GM12878 (cell line): ENCODE results near the gene ADAM11. TPM values are rescaled to one million over a fixed set of nuclear protein-coding genes. Genes with fewer than 3 reads are reported as not detected.

ENCODE experiments used
- ATAC-seq: fragments of 200-7000 bp; cut with Tn5 transposase; 3 replicates; pipeline ENCODE4 v1.9.1; 2020; ENCODE audit warnings: mild to moderate bottlenecking, moderate library complexity
- BruUV-seq: library from RNA; stranded (reverse); fragments of 400-500 nt; replicated peaks from 2 replicates; lab custom pipeline; 2021; lab: Mats Ljungman, UMichigan
- CTCF ChIA-PET: fragments of 300-600 bp; sonication (Branson Sonifier 250); formaldehyde crosslinking; extraction: SDS; loops from one replicate; lab custom pipeline; 2021; ENCODE audit warnings: inconsistent platforms; lab: Yijun Ruan, JAX
- POLR2A ChIA-PET: fragments of 350-600 bp; formaldehyde crosslinking; extraction: SDS; loops from one replicate; lab custom pipeline; 2021; ENCODE audit warnings: inconsistent platforms; lab: Charles Lee
- RAD21 ChIA-PET: fragments of 300-600 bp; sonication (Branson Sonifier 250); formaldehyde crosslinking; loops from one replicate; lab custom pipeline; 2023; ENCODE audit warnings: antibody characterized with exemption; ENCODE audit not compliant: unreplicated experiment; lab: Charles Lee
- SMC1A ChIA-PET: fragments of 300-600 bp; sonication (Branson Sonifier 250); formaldehyde crosslinking; loops from one replicate; lab custom pipeline; 2023; ENCODE audit not compliant: unreplicated experiment, uncharacterized antibody; lab: Charles Lee
- DNase-seq: peaks from one replicate; pipeline ENCODE4 v3.0.0-alpha.2; 2011; ENCODE audit warnings: low read depth, low spot score
- FAIRE-seq: peaks from 3 replicates; lab custom pipeline; 2011; peaks lifted over from hg19 to GRCh38; lab: Jason Lieb, UNC
- H2AFZ ChIP-seq: 2 replicates; pipeline ENCODE4 v1.6.0; 2011; ENCODE audit warnings: low read depth, low read length, control low read depth; ENCODE audit not compliant: control insufficient read depth
- H3K27ac ChIP-seq: 2 replicates; pipeline ENCODE4 v1.5.1; 2011; ENCODE audit warnings: control low read depth; ENCODE audit not compliant: control insufficient read depth, insufficient read depth
- H3K27me3 ChIP-seq, 2 experiments: replicated peaks in 1 of 2; 2 replicates each; pipeline versions ENCODE4 v1.6.0 to v1.6.1; 2011; ENCODE audit warnings: low read length in 1 of 2; ENCODE audit not compliant: control insufficient read depth in 2 of 2, insufficient read depth in 2 of 2
- H3K36me3 ChIP-seq, 2 experiments: 2 replicates each; pipeline ENCODE4 v1.5.1; 2011; ENCODE audit warnings: low read length in 1 of 2; ENCODE audit not compliant: control insufficient read depth in 2 of 2, insufficient read depth in 2 of 2
- H3K4me1 ChIP-seq: 2 replicates; pipeline ENCODE4 v1.6.1; 2011; ENCODE audit warnings: mild to moderate bottlenecking, low read length, moderate library complexity, mixed read lengths; ENCODE audit not compliant: control insufficient read depth, insufficient read depth
- H3K4me2 ChIP-seq: 2 replicates; pipeline ENCODE4 v1.6.0; 2011; ENCODE audit warnings: control low read depth; ENCODE audit not compliant: control insufficient read depth, insufficient read depth
- H3K4me3 ChIP-seq: fragments of 200-600 bp; sonication (generic); 2 replicates; pipeline ENCODE4 v1.5.1; 2016
- H3K79me2 ChIP-seq: 2 replicates; pipeline ENCODE4 v1.6.0; 2011; ENCODE audit warnings: low read length; ENCODE audit not compliant: control insufficient read depth, insufficient read depth
- H3K9ac ChIP-seq: 2 replicates; pipeline ENCODE4 v1.8.0; 2011; ENCODE audit warnings: low read length, control low read depth, mixed read lengths; ENCODE audit not compliant: control insufficient read depth, insufficient read depth
- H3K9me3 ChIP-seq: replicated peaks from 3 replicates; pipeline ENCODE4 v1.5.1; 2011; ENCODE audit warnings: mild to moderate bottlenecking, low read length; ENCODE audit not compliant: control insufficient read depth, insufficient read depth
- H4K20me1 ChIP-seq: 2 replicates; pipeline ENCODE4 v1.6.0; 2011; ENCODE audit not compliant: control insufficient read depth, insufficient read depth
- ATF3 ChIP-seq: IDR thresholded peaks from 2 replicates; pipeline ENCODE4 v1.6.1; 2011; ENCODE audit warnings: low read depth, mild to moderate bottlenecking, low read length, moderate library complexity, borderline replicate concordance; ENCODE audit errors: extremely low read depth
- CTCF ChIP-seq, 3 experiments: IDR thresholded peaks in 2 of 3; conservative IDR thresholded peaks in 1 of 3; 2 replicates each; pipeline ENCODE4 v1.5.1; 2011; ENCODE audit warnings: low read depth in 3 of 3, low read length in 3 of 3, mild to moderate bottlenecking in 3 of 3, control low read depth in 2 of 3, moderate library complexity in 2 of 3, inconsistent platforms in 1 of 3, mixed read lengths in 1 of 3; ENCODE audit not compliant: control insufficient read depth in 2 of 3, insufficient read depth in 1 of 3; ENCODE audit errors: extremely low read depth in 1 of 3
- EZH2 ChIP-seq: IDR thresholded peaks from 2 replicates; pipeline ENCODE4 v1.6.1; 2012; ENCODE audit warnings: low read depth, mild to moderate bottlenecking, control low read depth, inconsistent platforms, low read length, borderline replicate concordance; ENCODE audit not compliant: control insufficient read depth
- IKZF1 ChIP-seq: fragments of 450-650 bp; conservative IDR thresholded peaks from 2 replicates; pipeline ENCODE4 v1.6.1; 2017; ENCODE audit warnings: antibody characterized with exemption, mild to moderate bottlenecking
- RAD21 ChIP-seq: IDR thresholded peaks from 2 replicates; pipeline ENCODE4 v1.6.1; 2011; ENCODE audit warnings: mild to moderate bottlenecking, low read depth, low read length, moderate library complexity; ENCODE audit not compliant: insufficient read depth
- RAD51 ChIP-seq: fragments of 450-650 bp; IDR thresholded peaks from 2 replicates; pipeline ENCODE4 v1.6.1; 2016; ENCODE audit warnings: moderate library complexity, mild to moderate bottlenecking, inconsistent platforms
- SIX5 ChIP-seq: IDR thresholded peaks from 2 replicates; pipeline ENCODE4 v1.6.1; 2011; ENCODE audit warnings: mild to moderate bottlenecking, low read depth, low read length, moderate library complexity; ENCODE audit not compliant: severe bottlenecking
- SMARCA5 ChIP-seq: fragments of 450-650 bp; IDR thresholded peaks from 2 replicates; pipeline ENCODE4 v1.6.1; 2017; ENCODE audit warnings: mild to moderate bottlenecking
- SPI1 ChIP-seq: IDR thresholded peaks from 2 replicates; pipeline ENCODE4 v1.6.1; 2011; ENCODE audit warnings: low read depth, mild to moderate bottlenecking, low read length, moderate library complexity, borderline replicate concordance; ENCODE audit not compliant: insufficient read depth
- ZNF592 ChIP-seq: fragments of 450-650 bp; IDR thresholded peaks from 2 replicates; pipeline ENCODE4 v1.6.1; 2017; ENCODE audit warnings: mild to moderate bottlenecking, moderate library complexity
- whole genome bisulfite sequencing: methylation state at CpG from one replicate; pipeline ENCODE4 v1.1.6; 2016; ENCODE audit warnings: low lambda C conversion rate; ENCODE audit not compliant: insufficient replicate concordance, insufficient coverage; ENCODE audit errors: missing lambda C conversion rate; 5-methylcytosine and 5-hydroxymethylcytosine counted together
- in situ Hi-C: fragments of 300-500 bp; cut with MboI; formaldehyde crosslinking; loops from 9 replicates; pipeline ENCODE4 v1.14.3; 2018; ENCODE audit warnings: mixed read lengths
- intact Hi-C: fragments of 100-400 bp; cut with micrococcal nuclease; formaldehyde crosslinking; loops from one replicate; pipeline ENCODE4 v1.14.2; 2022; ENCODE audit not compliant: unreplicated experiment
- polyA plus RNA-seq, 11 experiments: library from polyadenylated mRNA; depleted of rRNA in 4 of 11; unstranded in 6 of 11; stranded (reverse) in 5 of 11; fragments of >200 nt; fragmentation: Nextera tagmentation in 4 of 11; fragmentation: Illumina TruSeq in 1 of 11; extraction: Ambion mirVana in 4 of 11; extraction: Trizol in 1 of 11; gene quantifications; 1 replicate in 1 of 11; 2 replicates in 10 of 11; pipeline versions ENCODE4 v1.2.1 to v1.2.3, GENCODE V29; 2011 to 2016; ENCODE audit warnings: inconsistent platforms in 2 of 11, missing spikeins in 2 of 11, low read depth in 1 of 11
- total RNA-seq, 4 experiments: library from RNA; depleted of rRNA in 3 of 4; stranded (reverse); fragments of >200 nt in 3 of 4; fragmentation: Illumina TruSeq in 1 of 4; extraction: Trizol in 1 of 4; gene quantifications; 2 replicates each; pipeline versions ENCODE4 v1.2.1 to v1.2.3, GENCODE V29; 2013 to 2021

ADAM11 gene
- total and polyA plus RNA-seq, 10 of the 15 experiments (the other 5 are each of a cell fraction or from before 2014, with no cell fraction given): 0.03 to 0.37 (median 0.06) TPM; not detected in 3

- ATAC-seq (peak; percentile 40; the same call in 1 of the 3 replicates), DNase-seq (no peak), FAIRE-seq (no peak)
- RAD21 ChIA-PET: no interaction called here
- intact Hi-C loops (no loop called here), in situ Hi-C loops (no loop called here)
- Histone ChIP-seq H3K9ac (no peak overlapping the region), H2AFZ (no peak overlapping the region), H3K27me3 (no peaks in the 10 kb centered on the region), H3K4me3 (no peak overlapping the region), H3K27ac (no peak overlapping the region), H3K4me2 (no peak overlapping the region), H3K4me1 (peaks cover 13% of the 10 kb centered on the region), H3K79me2 (no peaks in the 10 kb centered on the region), H4K20me1 (no peaks in the 10 kb centered on the region), H3K36me3 (peaks cover 9% of the 10 kb centered on the region in 2 experiments), H3K9me3 (no peaks in the 10 kb centered on the region)
- CTCF ChIA-PET: no interaction called here
- SMC1A ChIA-PET: interaction anchor here (1.1 kb wide), 1 partner anchor 11 kb away, joined by 4 read pairs; no protein-coding TSS in a partner anchor
- BruUV-seq: no TSS peak
- POLR2A ChIA-PET: no interaction called here
- 89% methylated on average over 5 of the region's 5 CpGs for WGBS
- TF ChIP-seq RAD21 (0 out of 2 replicates have a peak, but pooled peaks have one; percentile 13), SMARCA5 (no peak), CTCF (IDR thresholded peaks at IDR 0.05 in 2 of 3, conservative IDR thresholded peaks at IDR 0.05 in 1 of 3; ENCODE audit: control insufficient read depth in 2 of 3, extremely low read depth in 1 of 3, insufficient read depth in 1 of 3, low read depth in 3 of 3, low read length in 3 of 3) (peak; percentile 13 to 32 (median 23); a peak in 2 of 6 replicates)
Observed at GRCh38 chr17:44733753-44734152, 25.0 kb upstream of the ADAM11 start.

GRCh38 chr17:44734272-44734671 is 24.5 kb upstream of the ADAM11 start:
- TF ChIP-seq EZH2: no peak
- no peak for TF ChIP-seq RAD51
- no peak for TF ChIP-seq ZNF592
- no peak for TF ChIP-seq IKZF1
- no peak for TF ChIP-seq ATF3
- TF ChIP-seq SIX5: no peak
- TF ChIP-seq SPI1: no peak
- peaks cover 14% of the 10 kb centered on the region for H3K4me1 ChIP-seq
- H2AFZ ChIP-seq: no peak overlapping the region
- H3K9ac ChIP-seq: no peak overlapping the region
- no peak overlapping the region for H3K4me2 ChIP-seq
- CTCF ChIA-PET: no interaction called here
- no peak for DNase-seq
- no TSS peak for BruUV-seq
- H4K20me1 ChIP-seq: no peaks in the 10 kb centered on the region
- no peaks in the 10 kb centered on the region for H3K27me3 ChIP-seq
- H3K79me2 ChIP-seq: no peaks in the 10 kb centered on the region
- FAIRE-seq: no peak
- H3K27ac ChIP-seq: no peak overlapping the region
- no peak for ATAC-seq
- in situ Hi-C loops: no loop called here
- H3K4me3 ChIP-seq: no peak overlapping the region
- POLR2A ChIA-PET: no interaction called here
- 92% methylated on average over 2 of the region's 2 CpGs for WGBS
- SMC1A ChIA-PET: interaction anchor here (0.8 to 1.1 kb wide), 2 partner anchors 10 to 26 kb away, joined by 3 to 4 read pairs; partner anchors contain the start of gene DBF4B
- H3K9me3 ChIP-seq: no peaks in the 10 kb centered on the region
- RAD21 ChIA-PET: no interaction called here
- H3K36me3 ChIP-seq: peaks cover 9% of the 10 kb centered on the region in 2 experiments
- intact Hi-C loops: no loop called here
